ENCODE results near the gene PODXL.
A peak's percentile ranks its signal among the peaks of the same experiment; 100 is the strongest.

The PODXL gene

DNA sequence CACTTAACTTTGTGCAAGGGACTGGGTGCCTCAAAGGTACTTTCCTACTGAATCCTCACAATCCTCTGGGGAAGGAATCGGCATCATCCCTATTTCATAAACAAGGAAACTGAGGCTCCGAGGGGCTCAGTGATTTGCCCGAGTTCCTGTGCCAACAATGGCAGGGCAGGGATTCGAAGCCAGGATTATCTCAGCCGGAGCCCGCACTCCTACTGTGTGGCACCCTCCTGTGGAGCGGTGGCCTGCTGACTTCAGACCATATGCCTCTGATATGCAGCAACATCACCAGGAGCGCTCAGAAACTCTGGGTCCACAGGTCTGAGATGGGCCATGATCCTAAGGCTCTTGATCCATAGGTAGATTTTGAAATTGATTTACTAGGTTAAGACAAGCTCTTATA lies 46.6 kb downstream of the PODXL start:
- Histone ChIP-seq H3K27me3 (ENCODE audit: insufficient read depth, low read length) (no peaks in the 10 kb centered on the region), H3K4me1 (ENCODE audit: insufficient read depth, low read length, severe bottlenecking) (peaks cover 6% of the 10 kb centered on the region), H3K9me2 (ENCODE audit: low read depth, low read length) (no peaks in the 10 kb centered on the region), H2AFZ (ENCODE audit: low read length) (no peak overlapping the region), H3K79me2 (ENCODE audit: insufficient read depth, low read length) (no peaks in the 10 kb centered on the region), H3K9me3 (ENCODE audit: low read length) (no peaks in the 10 kb centered on the region), H3F3A (ENCODE audit: insufficient read depth, low read length) (no peaks in the 10 kb centered on the region), H3K4me2 (ENCODE audit: low read length) (no peak overlapping the region), H3K36me3 (ENCODE audit: insufficient read depth, low read length) (no peaks in the 10 kb centered on the region), H3K4me3 (ENCODE audit: low read depth, low read length, poor library complexity, severe bottlenecking) (no peak overlapping the region), H4K20me1 (ENCODE audit: insufficient read depth, low read length) (no peaks in the 10 kb centered on the region), H3K9ac (ENCODE audit: low read length) (no peak overlapping the region), H3K27ac (ENCODE audit: low read depth, low read length, poor library complexity, severe bottlenecking) (no peak overlapping the region)
- TF ChIP-seq, protein P1, sequence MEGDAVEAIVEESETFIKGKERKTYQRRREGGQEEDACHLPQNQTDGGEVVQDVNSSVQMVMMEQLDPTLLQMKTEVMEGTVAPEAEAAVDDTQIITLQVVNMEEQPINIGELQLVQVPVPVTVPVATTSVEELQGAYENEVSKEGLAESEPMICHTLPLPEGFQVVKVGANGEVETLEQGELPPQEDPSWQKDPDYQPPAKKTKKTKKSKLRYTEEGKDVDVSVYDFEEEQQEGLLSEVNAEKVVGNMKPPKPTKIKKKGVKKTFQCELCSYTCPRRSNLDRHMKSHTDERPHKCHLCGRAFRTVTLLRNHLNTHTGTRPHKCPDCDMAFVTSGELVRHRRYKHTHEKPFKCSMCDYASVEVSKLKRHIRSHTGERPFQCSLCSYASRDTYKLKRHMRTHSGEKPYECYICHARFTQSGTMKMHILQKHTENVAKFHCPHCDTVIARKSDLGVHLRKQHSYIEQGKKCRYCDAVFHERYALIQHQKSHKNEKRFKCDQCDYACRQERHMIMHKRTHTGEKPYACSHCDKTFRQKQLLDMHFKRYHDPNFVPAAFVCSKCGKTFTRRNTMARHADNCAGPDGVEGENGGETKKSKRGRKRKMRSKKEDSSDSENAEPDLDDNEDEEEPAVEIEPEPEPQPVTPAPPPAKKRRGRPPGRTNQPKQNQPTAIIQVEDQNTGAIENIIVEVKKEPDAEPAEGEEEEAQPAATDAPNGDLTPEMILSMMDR (IDR thresholded peaks at IDR 0.05; ENCODE audit: low read length), result no peak
- TF ChIP-seq EZH2 (IDR thresholded peaks at IDR 0.05; ENCODE audit: borderline replicate concordance, low read length), result no peak

DNA sequence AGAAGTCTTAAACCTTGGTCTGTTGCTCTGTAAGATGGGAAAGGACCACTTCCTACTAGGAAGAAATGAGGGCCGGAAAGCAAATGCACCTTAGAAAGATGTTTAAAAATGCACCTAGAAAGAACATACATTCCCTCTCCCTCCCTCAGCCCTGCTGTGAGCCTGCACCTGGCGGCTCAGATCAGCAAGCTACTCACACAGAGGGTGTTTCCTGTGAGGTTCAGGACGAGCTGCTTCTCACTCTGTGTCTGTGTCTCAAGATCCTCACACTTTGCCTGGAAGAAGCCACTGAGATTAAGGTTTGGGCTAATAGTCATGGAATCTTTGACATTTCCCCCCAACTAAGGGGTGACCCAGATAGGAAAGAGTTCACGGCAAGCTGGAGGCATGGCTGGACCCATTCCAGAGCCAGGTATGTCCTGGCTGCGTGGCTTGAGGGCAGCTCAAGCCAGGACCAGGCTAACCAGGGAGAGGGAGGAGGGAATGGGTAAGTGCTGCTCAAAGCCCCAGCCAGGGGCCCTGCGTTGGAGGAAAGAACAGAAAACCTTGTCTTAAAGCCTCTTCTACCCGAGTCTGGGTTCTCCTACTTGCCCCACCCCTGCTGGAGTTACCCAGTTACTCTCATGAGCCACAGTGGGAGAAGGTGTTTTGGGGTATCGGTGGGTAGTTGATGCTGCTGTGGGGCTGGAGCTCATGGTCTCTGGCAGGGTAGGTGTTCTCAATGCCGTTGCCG lies 47.5 kb downstream of the PODXL start:
- H3K4me2 ChIP-seq (ENCODE audit: low read length), result no peak overlapping the region
- H3K27ac ChIP-seq (ENCODE audit: low read depth, low read length, poor library complexity, severe bottlenecking), result no peak overlapping the region
- H3K9me2 ChIP-seq (ENCODE audit: low read depth, low read length), result no peaks in the 10 kb centered on the region
- H3F3A ChIP-seq (ENCODE audit: insufficient read depth, low read length), result no peaks in the 10 kb centered on the region
- H3K4me1 ChIP-seq (ENCODE audit: insufficient read depth, low read length, severe bottlenecking), result peaks cover 6% of the 10 kb centered on the region
- TF ChIP-seq, protein P1 (IDR thresholded peaks at IDR 0.05; ENCODE audit: low read length), result no peak
- TF ChIP-seq EZH2 (IDR thresholded peaks at IDR 0.05; ENCODE audit: borderline replicate concordance, low read length), result no peak
- H3K79me2 ChIP-seq (ENCODE audit: insufficient read depth, low read length), result no peaks in the 10 kb centered on the region
- no peaks in the 10 kb centered on the region for H3K27me3 ChIP-seq (ENCODE audit: insufficient read depth, low read length)
- H3K9me3 ChIP-seq (ENCODE audit: low read length), result no peaks in the 10 kb centered on the region
- no peak overlapping the region for H2AFZ ChIP-seq (ENCODE audit: low read length)
- no peaks in the 10 kb centered on the region for H4K20me1 ChIP-seq (ENCODE audit: insufficient read depth, low read length)
- H3K36me3 ChIP-seq (ENCODE audit: insufficient read depth, low read length), result no peaks in the 10 kb centered on the region
- no peak overlapping the region for H3K4me3 ChIP-seq (ENCODE audit: low read depth, low read length, poor library complexity, severe bottlenecking)
- no peak overlapping the region for H3K9ac ChIP-seq (ENCODE audit: low read length)

DNA sequence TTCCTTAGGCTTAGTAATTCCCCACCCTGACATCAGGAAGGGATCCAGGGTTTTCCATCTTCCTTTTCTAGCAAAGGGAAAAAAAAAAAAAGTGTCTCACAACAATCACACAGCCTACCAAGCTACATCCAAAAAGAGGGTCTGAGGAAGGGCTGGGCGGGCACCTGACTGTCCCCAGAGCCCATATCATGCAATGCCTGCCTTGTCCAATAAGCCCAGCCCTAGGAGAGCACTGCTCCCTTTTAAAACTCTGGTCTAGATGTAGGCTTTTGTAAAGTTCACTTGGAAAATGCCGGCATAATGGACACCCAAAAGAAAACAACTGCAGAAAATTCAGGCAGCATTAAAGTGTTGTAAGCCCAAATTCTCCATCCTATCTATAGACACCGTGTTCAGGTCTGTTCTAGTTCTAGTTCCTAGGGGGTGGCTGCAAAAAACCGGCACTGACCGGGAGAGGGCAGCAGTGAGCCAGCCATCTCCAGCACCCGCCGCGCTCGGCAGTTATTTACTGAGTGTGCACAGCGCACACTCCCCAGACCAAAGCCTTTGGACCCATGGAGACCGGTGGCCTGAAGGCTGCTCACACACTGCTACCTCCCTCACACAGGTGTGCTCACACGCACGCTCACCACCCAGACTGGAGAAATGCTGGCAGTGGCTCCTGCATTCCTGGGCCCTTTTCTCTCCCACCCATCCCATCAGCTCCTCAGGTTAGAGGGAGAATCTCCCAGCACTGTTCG lies 48.7 kb downstream of the PODXL start:
- H3K27ac ChIP-seq (ENCODE audit: low read depth, low read length, poor library complexity, severe bottlenecking), result no peak overlapping the region
- H3K36me3 ChIP-seq (ENCODE audit: insufficient read depth, low read length), result no peaks in the 10 kb centered on the region
- no peaks in the 10 kb centered on the region for H3K79me2 ChIP-seq (ENCODE audit: insufficient read depth, low read length)
- TF ChIP-seq EZH2 (IDR thresholded peaks at IDR 0.05; ENCODE audit: borderline replicate concordance, low read length), result no peak
- TF ChIP-seq, protein P1 (IDR thresholded peaks at IDR 0.05; ENCODE audit: low read length), result peak; percentile 99
- H3K4me2 ChIP-seq (ENCODE audit: low read length), result no peak overlapping the region; the same call in 1 of the 2 replicates
- peaks cover 6% of the 10 kb centered on the region for H3K4me1 ChIP-seq (ENCODE audit: insufficient read depth, low read length, severe bottlenecking)
- H4K20me1 ChIP-seq (ENCODE audit: insufficient read depth, low read length), result no peaks in the 10 kb centered on the region
- no peaks in the 10 kb centered on the region for H3F3A ChIP-seq (ENCODE audit: insufficient read depth, low read length)
- no peaks in the 10 kb centered on the region for H3K9me3 ChIP-seq (ENCODE audit: low read length)
- no peaks in the 10 kb centered on the region for H3K27me3 ChIP-seq (ENCODE audit: insufficient read depth, low read length)
- no peak overlapping the region for H3K4me3 ChIP-seq (ENCODE audit: low read depth, low read length, poor library complexity, severe bottlenecking)
- H2AFZ ChIP-seq (ENCODE audit: low read length), result no peak overlapping the region
- no peaks in the 10 kb centered on the region for H3K9me2 ChIP-seq (ENCODE audit: low read depth, low read length)
- H3K9ac ChIP-seq (ENCODE audit: low read length), result no peak overlapping the region
